Suprapubic skin (tissue), 3 donors: ENCODE results near the gene MTR.

ENCODE experiments used
- POLR2A ChIP-seq, 2 donors: fragments of 450-650 bp; IDR thresholded peaks; one replicate each; pipeline ENCODE4 v1.6.1; 2017; ENCODE audit warnings: antibody characterized with exemption in 2 of 2, mild to moderate bottlenecking in 2 of 2, moderate library complexity in 2 of 2
- TF ChIP-seq, protein P1 (sequence below), 2 donors: fragments of 200-600 bp in 1 of 2; fragments of 450-650 bp in 1 of 2; sonication (generic) in 1 of 2; IDR thresholded peaks; one replicate each; pipeline ENCODE4 v1.5.1; 2016 to 2019; ENCODE audit warnings: antibody characterized with exemption in 2 of 2, mild to moderate bottlenecking in 1 of 2, moderate library complexity in 1 of 2

DNA sequence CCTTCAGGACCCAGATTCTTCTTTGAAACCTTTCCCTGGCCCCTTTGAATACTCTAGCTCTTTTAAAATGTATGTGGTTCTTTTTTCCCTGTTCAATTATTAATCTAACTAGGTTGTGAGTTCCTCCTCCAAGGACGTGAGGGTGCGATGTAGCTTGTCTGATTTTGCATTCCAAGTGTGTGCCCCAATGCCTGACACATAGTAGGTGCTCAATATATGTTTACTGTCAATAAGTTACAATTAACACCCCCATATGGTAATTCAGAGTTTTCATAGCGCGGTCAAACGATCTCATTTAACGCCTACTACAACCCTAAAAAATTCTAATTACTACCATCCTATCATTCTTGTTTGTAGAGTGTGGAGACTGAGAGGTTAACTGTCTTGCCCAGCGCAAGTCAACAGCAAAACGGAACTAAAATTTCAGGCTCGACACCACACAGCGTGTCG, 482 bp upstream of the MTR start:
- TF ChIP-seq, protein P1, sequence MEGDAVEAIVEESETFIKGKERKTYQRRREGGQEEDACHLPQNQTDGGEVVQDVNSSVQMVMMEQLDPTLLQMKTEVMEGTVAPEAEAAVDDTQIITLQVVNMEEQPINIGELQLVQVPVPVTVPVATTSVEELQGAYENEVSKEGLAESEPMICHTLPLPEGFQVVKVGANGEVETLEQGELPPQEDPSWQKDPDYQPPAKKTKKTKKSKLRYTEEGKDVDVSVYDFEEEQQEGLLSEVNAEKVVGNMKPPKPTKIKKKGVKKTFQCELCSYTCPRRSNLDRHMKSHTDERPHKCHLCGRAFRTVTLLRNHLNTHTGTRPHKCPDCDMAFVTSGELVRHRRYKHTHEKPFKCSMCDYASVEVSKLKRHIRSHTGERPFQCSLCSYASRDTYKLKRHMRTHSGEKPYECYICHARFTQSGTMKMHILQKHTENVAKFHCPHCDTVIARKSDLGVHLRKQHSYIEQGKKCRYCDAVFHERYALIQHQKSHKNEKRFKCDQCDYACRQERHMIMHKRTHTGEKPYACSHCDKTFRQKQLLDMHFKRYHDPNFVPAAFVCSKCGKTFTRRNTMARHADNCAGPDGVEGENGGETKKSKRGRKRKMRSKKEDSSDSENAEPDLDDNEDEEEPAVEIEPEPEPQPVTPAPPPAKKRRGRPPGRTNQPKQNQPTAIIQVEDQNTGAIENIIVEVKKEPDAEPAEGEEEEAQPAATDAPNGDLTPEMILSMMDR (IDR thresholded peaks at IDR 0.05): no peak
- TF ChIP-seq POLR2A (IDR thresholded peaks at IDR 0.05): no peak
